ENCODE data around the gene CARMIL1. TPM values are rescaled to one million over a fixed set of nuclear protein-coding genes. Genes with fewer than 3 reads are reported as not detected.
"Not testable (repeated sequence)": the region's sequence is repeated elsewhere in the genome, so short reads cannot be mapped to it uniquely, and the experiment has no call there.

CARMIL1 gene
- total RNA-seq, 4 donors from 2014 or later, result 6.2 to 17.2 (median 11.5) TPM

DNA sequence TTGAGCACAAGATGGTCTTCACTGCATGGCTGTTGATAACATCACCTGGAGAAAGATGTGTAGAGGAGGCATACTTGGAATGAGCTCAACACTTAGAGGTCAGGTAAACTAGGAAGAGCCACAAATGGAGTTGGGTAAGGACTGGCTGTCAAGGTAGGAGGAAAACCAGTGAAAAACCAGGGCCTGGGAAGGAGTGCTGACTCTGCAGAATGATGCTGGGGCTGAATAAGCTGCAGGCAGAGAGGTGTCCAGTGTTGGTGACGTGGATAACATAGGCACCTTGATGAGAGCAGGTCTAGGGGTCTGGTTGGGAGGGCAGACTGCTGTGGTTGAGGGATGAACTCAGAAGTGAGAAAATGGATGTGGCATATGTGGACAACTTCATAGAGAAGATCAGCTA lies 160.2 kb downstream of the CARMIL1 start:
- Histone ChIP-seq H3K27me3 (no peaks in the 10 kb centered on the region), H3K4me1 (peaks cover 0 to 4% (median 0%) of the 10 kb centered on the region in 3 donors), H3K9me3 (no peaks in the 10 kb centered on the region), H3K36me3 (no peaks in the 10 kb centered on the region), H3K27ac (no peak overlapping the region), H3K4me3 (no peak overlapping the region)
- ATAC-seq, result no peak
- 100% methylated on average over 1 of the region's 1 CpG for WGBS, 2 donors (ENCODE audit: low coverage in 1 of 2)
- TF ChIP-seq EP300 (IDR thresholded peaks at IDR 0.05), result no peak
- no peak for TF ChIP-seq POLR2AphosphoS5 (IDR thresholded peaks at IDR 0.05)
- TF ChIP-seq, protein P1, sequence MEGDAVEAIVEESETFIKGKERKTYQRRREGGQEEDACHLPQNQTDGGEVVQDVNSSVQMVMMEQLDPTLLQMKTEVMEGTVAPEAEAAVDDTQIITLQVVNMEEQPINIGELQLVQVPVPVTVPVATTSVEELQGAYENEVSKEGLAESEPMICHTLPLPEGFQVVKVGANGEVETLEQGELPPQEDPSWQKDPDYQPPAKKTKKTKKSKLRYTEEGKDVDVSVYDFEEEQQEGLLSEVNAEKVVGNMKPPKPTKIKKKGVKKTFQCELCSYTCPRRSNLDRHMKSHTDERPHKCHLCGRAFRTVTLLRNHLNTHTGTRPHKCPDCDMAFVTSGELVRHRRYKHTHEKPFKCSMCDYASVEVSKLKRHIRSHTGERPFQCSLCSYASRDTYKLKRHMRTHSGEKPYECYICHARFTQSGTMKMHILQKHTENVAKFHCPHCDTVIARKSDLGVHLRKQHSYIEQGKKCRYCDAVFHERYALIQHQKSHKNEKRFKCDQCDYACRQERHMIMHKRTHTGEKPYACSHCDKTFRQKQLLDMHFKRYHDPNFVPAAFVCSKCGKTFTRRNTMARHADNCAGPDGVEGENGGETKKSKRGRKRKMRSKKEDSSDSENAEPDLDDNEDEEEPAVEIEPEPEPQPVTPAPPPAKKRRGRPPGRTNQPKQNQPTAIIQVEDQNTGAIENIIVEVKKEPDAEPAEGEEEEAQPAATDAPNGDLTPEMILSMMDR (IDR thresholded peaks at IDR 0.05), result no peak
- no peak for TF ChIP-seq POLR2A (IDR thresholded peaks at IDR 0.05)

DNA sequence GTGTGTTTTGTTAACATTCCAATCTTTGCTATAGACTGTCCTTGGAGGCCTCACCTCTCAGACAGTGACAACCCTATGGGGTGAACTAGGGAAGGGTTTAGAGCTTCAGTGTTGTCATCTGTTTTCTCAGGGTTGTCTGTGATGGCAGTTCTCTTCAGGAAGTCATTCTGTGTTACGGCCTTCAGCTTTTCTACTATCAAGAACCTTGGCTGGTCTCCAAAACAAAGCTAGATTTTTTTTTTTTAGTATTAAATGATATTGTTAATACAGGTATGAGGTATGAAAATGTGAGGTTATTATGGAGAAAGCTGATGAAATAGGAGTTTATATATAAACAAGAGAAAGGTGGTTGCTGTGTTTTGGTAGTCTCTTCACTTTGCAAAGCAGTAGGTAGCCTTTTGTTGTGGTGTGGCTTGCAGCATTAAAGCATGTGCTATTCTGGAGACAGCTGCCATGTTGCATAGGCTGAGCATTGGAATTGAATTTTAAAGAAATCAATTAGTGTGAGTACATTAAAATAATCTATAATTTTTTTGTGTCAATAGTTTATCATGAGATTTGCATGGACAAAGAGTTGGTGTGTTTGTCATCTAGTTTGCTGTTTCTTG lies 162.6 kb downstream of the CARMIL1 start:
- H3K4me3 ChIP-seq, result no peak overlapping the region
- H3K9me3 ChIP-seq, result peaks cover 0 to 17% (median 0%) of the 10 kb centered on the region in 3 donors
- no peaks in the 10 kb centered on the region for H3K27me3 ChIP-seq
- TF ChIP-seq, protein P1 (IDR thresholded peaks at IDR 0.05), result no peak
- no peak for TF ChIP-seq POLR2A (IDR thresholded peaks at IDR 0.05)
- no peak for TF ChIP-seq POLR2AphosphoS5 (IDR thresholded peaks at IDR 0.05)
- no peak for TF ChIP-seq EP300 (IDR thresholded peaks at IDR 0.05)
- no peak for ATAC-seq
- 71 to 75% methylated on average over 1 of the region's 1 CpG for WGBS, 2 donors (ENCODE audit: low coverage in 1 of 2)
- peaks cover 0 to 4% (median 0%) of the 10 kb centered on the region in 3 donors for H3K4me1 ChIP-seq
- H3K27ac ChIP-seq, result no peak overlapping the region
- no peaks in the 10 kb centered on the region for H3K36me3 ChIP-seq

DNA sequence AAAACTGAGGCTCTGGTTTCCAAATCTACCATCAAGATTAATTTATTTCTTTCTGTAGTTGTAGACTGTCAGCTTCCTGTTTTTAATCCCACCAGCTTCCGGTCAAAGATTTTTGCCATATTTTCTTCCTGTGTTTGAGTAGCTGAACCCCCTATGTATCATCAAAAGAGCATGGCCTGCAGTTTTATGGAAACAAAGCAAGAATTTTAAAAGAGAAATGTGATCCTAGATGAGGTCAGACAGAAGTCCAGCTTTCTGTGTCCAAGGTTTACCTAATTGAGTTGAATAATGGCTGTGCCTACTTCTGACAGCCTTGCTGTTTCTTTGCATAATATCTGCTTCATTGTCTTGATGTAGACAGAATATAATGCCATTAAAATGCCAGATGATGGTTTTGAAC lies 163.7 kb downstream of the CARMIL1 start:
- H3K27ac ChIP-seq, result no peak overlapping the region
- ATAC-seq, result no peak
- H3K4me3 ChIP-seq, result no peak overlapping the region
- TF ChIP-seq POLR2AphosphoS5 (IDR thresholded peaks at IDR 0.05) (no peak), EP300 (IDR thresholded peaks at IDR 0.05) (no peak), POLR2A (IDR thresholded peaks at IDR 0.05) (no peak)
- TF ChIP-seq, protein P1 (IDR thresholded peaks at IDR 0.05), result no peak
- peaks cover 0 to 17% (median 0%) of the 10 kb centered on the region in 3 donors for H3K9me3 ChIP-seq
- no peaks in the 10 kb centered on the region for H3K27me3 ChIP-seq
- WGBS, 2 donors (ENCODE audit: low coverage in 1 of 2), result 67% methylated on average over 1 of the region's 1 CpG; no CpG with 5 or more reads in 1 of the 2 donors
- peaks cover 0 to 4% (median 0%) of the 10 kb centered on the region in 3 donors for H3K4me1 ChIP-seq
- H3K36me3 ChIP-seq, result no peaks in the 10 kb centered on the region

DNA sequence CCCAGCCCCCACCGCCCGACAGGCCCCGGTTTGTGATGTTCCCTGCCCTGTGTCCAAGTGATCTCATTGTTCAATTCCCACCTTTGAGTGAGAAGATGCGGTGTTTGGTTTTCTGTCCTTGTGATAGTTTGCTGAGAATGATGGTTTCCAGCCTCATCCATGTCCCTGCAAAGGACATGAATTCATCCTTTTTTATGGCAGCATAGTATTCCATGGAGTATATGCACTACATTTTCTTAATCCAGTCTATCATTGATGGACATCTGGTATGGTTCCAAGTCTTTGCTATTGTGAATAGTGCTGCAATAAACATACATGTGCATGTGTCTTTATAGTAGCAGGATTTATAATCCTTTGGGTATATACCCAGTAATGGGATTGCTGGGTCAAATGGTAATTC lies 165.3 kb downstream of the CARMIL1 start:
- H3K36me3 ChIP-seq, ATAC-seq, H3K27ac ChIP-seq, H3K4me1 ChIP-seq, H3K4me3 ChIP-seq, H3K27me3 ChIP-seq: not testable (repeated sequence)
- WGBS, 2 donors (ENCODE audit: low coverage in 1 of 2), result 80 to 82% methylated on average over 2 to 3 of the region's 4 CpGs
- H3K9me3 ChIP-seq, result peaks cover 0 to 17% (median 0%) of the 10 kb centered on the region in 3 donors

DNA sequence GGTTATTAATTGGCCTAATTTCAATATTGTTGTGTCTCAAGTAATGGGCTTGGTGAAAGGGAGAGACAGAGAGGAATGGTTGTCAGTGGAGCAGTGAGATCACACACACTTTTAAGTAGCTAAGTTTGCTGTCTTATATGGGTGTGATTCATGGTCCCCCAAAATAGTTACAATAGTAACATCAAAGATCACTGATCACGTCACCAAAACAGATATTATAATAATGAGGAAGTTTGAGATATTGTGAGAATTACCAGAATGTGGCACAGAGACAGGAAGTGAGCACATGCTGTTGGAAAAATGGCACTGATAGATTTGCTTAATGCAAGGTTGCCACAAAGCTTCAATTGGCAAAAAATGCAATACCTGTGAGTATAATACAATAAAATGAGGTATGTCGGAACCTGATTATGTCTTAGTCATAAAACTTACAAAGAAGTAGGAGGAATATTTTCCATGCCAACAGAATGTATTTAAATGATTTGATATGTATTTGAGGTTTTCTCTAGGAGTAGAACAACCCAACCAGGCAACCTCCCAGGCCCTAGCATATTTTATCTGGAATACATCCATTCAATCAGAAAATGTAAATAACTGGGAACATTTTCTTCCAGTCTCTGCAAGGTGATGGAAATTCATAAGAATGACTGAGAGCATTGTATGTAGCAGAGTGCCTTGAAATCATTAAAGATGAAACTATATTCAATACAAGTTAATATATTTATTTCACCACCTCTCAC lies 167.8 kb downstream of the CARMIL1 start:
- no peak for ATAC-seq
- peaks cover 0 to 4% (median 0%) of the 10 kb centered on the region in 3 donors for H3K4me1 ChIP-seq
- peaks cover 0 to 17% (median 0%) of the 10 kb centered on the region in 3 donors for H3K9me3 ChIP-seq
- 68 to 94% methylated on average over 2 of the region's 2 CpGs for WGBS, 2 donors (ENCODE audit: low coverage in 1 of 2)
- H3K4me3 ChIP-seq, result no peak overlapping the region
- no peaks in the 10 kb centered on the region for H3K27me3 ChIP-seq
- H3K27ac ChIP-seq, result no peak overlapping the region
- no peak for TF ChIP-seq EP300 (IDR thresholded peaks at IDR 0.05)
- TF ChIP-seq, protein P1 (IDR thresholded peaks at IDR 0.05), result no peak
- no peak for TF ChIP-seq POLR2AphosphoS5 (IDR thresholded peaks at IDR 0.05)
- TF ChIP-seq POLR2A (IDR thresholded peaks at IDR 0.05), result no peak
- H3K36me3 ChIP-seq, result no peaks in the 10 kb centered on the region
